SW 1271 (cell line): ENCODE measurements around the gene OVOL2.
"Not testable (repeated sequence)": the region's sequence is repeated elsewhere in the genome, so short reads cannot be mapped to it uniquely, and the experiment has no call there.

ENCODE experiments used
- DNase-seq, 2 experiments: peaks; one replicate each; lab custom pipeline; 2025; lab: John Stamatoyannopoulos, UW

The OVOL2 gene

GRCh38 chr20:18057101-18057993 lies at the start of gene OVOL2:
TSS of gene OVOL2 (minus strand) at chr20:18057916. CDS start at chr20:18057634, 282 bp downstream.
- DNase-seq: no peak

GRCh38 chr20:18103497-18103896 lies 45.8 kb upstream of the OVOL2 start:
- no peak for DNase-seq

GRCh38 chr20:18101125-18101810 lies 43.6 kb upstream of the OVOL2 start:
- no peak for DNase-seq

GRCh38 chr20:18100569-18100968 lies 42.9 kb upstream of the OVOL2 start:
- not testable (repeated sequence) for DNase-seq

GRCh38 chr20:18094191-18094590 lies 36.5 kb upstream of the OVOL2 start:
- DNase-seq: no peak

GRCh38 chr20:18093388-18093787 lies 35.7 kb upstream of the OVOL2 start:
- DNase-seq: no peak

GRCh38 chr20:18092890-18093289 lies 35.2 kb upstream of the OVOL2 start:
- DNase-seq: no peak

GRCh38 chr20:18091623-18092022 lies 33.9 kb upstream of the OVOL2 start:
- DNase-seq: no peak

GRCh38 chr20:18090477-18090876 lies 32.8 kb upstream of the OVOL2 start:
- DNase-seq: no peak

GRCh38 chr20:18090044-18090443 lies 32.3 kb upstream of the OVOL2 start:
- no peak for DNase-seq

GRCh38 chr20:18088841-18089240 lies 31.1 kb upstream of the OVOL2 start:
- DNase-seq: not testable (repeated sequence)

GRCh38 chr20:18088298-18088697 lies 30.6 kb upstream of the OVOL2 start:
- not testable (repeated sequence) for DNase-seq

- DNase-seq: no peak
Observed at GRCh38 chr20:18087054-18087453, 29.3 kb upstream of the OVOL2 start.

- DNase-seq: not testable (repeated sequence)
Observed at GRCh38 chr20:18080836-18081235, 23.1 kb upstream of the OVOL2 start.

- DNase-seq: no peak
Observed at GRCh38 chr20:18079756-18080353, 22.1 kb upstream of the OVOL2 start.

GRCh38 chr20:18077157-18077556 lies 19.4 kb upstream of the OVOL2 start:
- no peak for DNase-seq

GRCh38 chr20:18072532-18072931 lies 14.8 kb upstream of the OVOL2 start:
- DNase-seq: no peak

GRCh38 chr20:18066421-18067333 lies 9.0 kb upstream of the OVOL2 start:
- no peak for DNase-seq

- no peak for DNase-seq
Observed at GRCh38 chr20:18063676-18064075, 6.0 kb upstream of the OVOL2 start.

- no peak for DNase-seq
Observed at GRCh38 chr20:18059603-18060002, 1.9 kb upstream of the OVOL2 start.

GRCh38 chr20:18058661-18059467 lies 1.1 kb upstream of the OVOL2 start:
- no peak for DNase-seq
